Stimulated activated CD8-positive, alpha-beta memory T cell treated with anti-CD3 and anti-CD28 coated beads, Interleukin-7, amount 100 ng/mL, for 1 hour (primary cell): ENCODE results near the gene TRIM27.
"Not testable (repeated sequence)": the region's sequence is repeated elsewhere in the genome, so short reads cannot be mapped to it uniquely, and the experiment has no call there.

Source experiments
- DNase-seq, 2 donors: peaks; one replicate each; pipeline ENCODE4 v3.0.0-alpha.2; 2020; ENCODE audit warnings: low read depth in 2 of 2

TRIM27 gene

GRCh38 chr6:28896505-28897368, 27.0 kb downstream of the TRIM27 start:
- DNase-seq: peak; percentile 4 to 25

GRCh38 chr6:28895131-28895812, 28.5 kb downstream of the TRIM27 start:
- peak; percentile 77 to 81 for DNase-seq

GRCh38 chr6:28893172-28893799, 30.5 kb downstream of the TRIM27 start:
- DNase-seq: no peak

- DNase-seq: no peak
Observed at GRCh38 chr6:28892525-28892924, 31.3 kb downstream of the TRIM27 start.

GRCh38 chr6:28887796-28888496, 35.8 kb downstream of the TRIM27 start:
- no peak for DNase-seq

GRCh38 chr6:28886079-28886439, 37.7 kb downstream of the TRIM27 start:
- DNase-seq: no peak

- DNase-seq: peak in 1 of 2 donors; percentile 37
Observed at GRCh38 chr6:28884423-28885131, 39.2 kb downstream of the TRIM27 start.

- DNase-seq: peak in 1 of 2 donors; percentile 47
Observed at GRCh38 chr6:28880894-28881780, 42.6 kb downstream of the TRIM27 start.

GRCh38 chr6:28880519-28880893, 43.3 kb downstream of the TRIM27 start:
- DNase-seq: no peak

- no peak for DNase-seq
Observed at GRCh38 chr6:28876710-28877109, 47.1 kb downstream of the TRIM27 start.

- DNase-seq: no peak
Observed at GRCh38 chr6:28875191-28875747, 48.5 kb downstream of the TRIM27 start.

GRCh38 chr6:28872157-28872817, 51.5 kb downstream of the TRIM27 start:
- not testable (repeated sequence) for DNase-seq

- no peak for DNase-seq
Observed at GRCh38 chr6:28871335-28872156, 52.2 kb downstream of the TRIM27 start.

- DNase-seq: no peak
Observed at GRCh38 chr6:28868873-28869272, 54.9 kb downstream of the TRIM27 start.

GRCh38 chr6:28867086-28867409, 56.7 kb downstream of the TRIM27 start:
- DNase-seq: no peak

GRCh38 chr6:28866205-28867085, 57.3 kb downstream of the TRIM27 start:
- peak; percentile 44 to 56 for DNase-seq

- DNase-seq: no peak
Observed at GRCh38 chr6:28865401-28866204, 58.2 kb downstream of the TRIM27 start.
